ENCODE results near the gene CNKSR1. TPM values are rescaled to one million over a fixed set of nuclear protein-coding genes. Genes with fewer than 3 reads are reported as not detected.

CNKSR1 gene
- total RNA-seq, 1 experiment from 2014 or later, result 18.0 TPM

DNA sequence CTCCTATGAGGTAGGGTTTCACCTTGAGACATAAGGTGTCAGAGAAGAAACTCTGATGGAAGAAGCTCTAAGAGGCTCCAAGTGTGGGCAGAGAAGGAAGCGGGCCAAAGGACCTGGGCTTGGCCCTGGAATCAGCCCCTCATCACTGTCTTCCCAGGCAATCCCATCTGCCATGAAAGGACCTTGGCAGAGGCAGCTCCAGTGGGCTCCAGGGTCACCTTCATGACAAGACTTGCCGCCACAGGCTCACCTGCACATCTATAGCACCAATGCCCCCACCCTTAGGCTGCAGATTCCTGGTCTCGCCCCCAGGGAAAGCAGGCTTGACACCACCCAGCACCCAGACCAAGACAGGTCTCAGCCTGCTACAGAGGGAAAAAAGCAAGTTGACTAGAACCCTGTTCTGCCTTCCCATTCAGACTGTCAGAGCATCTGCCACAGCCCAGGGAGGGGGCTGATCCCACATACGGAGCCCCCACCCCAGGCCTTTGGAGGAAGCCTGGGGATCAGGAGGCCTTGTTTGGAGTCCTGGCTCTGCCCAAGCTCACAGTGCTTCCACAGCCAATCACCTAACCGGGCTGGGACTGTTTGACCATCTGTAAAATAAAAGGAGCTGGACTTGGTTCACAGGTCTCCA is 18.9 kb upstream of the CNKSR1 start:
- TF ChIP-seq ZNF232 (CRISPR knock-in tag; IDR thresholded peaks at IDR 0.05), result no peak
- no peak for TF ChIP-seq ELF4 (CRISPR knock-in tag; IDR thresholded peaks at IDR 0.05; ENCODE audit: low read depth)
- TF ChIP-seq PRRX2 (CRISPR knock-in tag; IDR thresholded peaks at IDR 0.05), result no peak
- no peak for TF ChIP-seq ZNF219 (CRISPR knock-in tag; IDR thresholded peaks at IDR 0.05; ENCODE audit: borderline replicate concordance)
- TF ChIP-seq, protein P1, sequence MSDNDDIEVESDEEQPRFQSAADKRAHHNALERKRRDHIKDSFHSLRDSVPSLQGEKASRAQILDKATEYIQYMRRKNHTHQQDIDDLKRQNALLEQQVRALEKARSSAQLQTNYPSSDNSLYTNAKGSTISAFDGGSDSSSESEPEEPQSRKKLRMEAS (CRISPR knock-in tag; IDR thresholded peaks at IDR 0.05), result no peak
- no peak for TF ChIP-seq ZNF396 (CRISPR knock-in tag; IDR thresholded peaks at IDR 0.05; ENCODE audit: borderline replicate concordance)
- no peak for TF ChIP-seq RORB (CRISPR knock-in tag; IDR thresholded peaks at IDR 0.05)
- TF ChIP-seq ESRRA (CRISPR knock-in tag; IDR thresholded peaks at IDR 0.05; ENCODE audit: borderline replicate concordance), result no peak
- no peak for TF ChIP-seq NR3C1 (CRISPR knock-in tag; conservative IDR thresholded peaks at IDR 0.05; ENCODE audit: low read depth)
- TF ChIP-seq, protein P2, sequence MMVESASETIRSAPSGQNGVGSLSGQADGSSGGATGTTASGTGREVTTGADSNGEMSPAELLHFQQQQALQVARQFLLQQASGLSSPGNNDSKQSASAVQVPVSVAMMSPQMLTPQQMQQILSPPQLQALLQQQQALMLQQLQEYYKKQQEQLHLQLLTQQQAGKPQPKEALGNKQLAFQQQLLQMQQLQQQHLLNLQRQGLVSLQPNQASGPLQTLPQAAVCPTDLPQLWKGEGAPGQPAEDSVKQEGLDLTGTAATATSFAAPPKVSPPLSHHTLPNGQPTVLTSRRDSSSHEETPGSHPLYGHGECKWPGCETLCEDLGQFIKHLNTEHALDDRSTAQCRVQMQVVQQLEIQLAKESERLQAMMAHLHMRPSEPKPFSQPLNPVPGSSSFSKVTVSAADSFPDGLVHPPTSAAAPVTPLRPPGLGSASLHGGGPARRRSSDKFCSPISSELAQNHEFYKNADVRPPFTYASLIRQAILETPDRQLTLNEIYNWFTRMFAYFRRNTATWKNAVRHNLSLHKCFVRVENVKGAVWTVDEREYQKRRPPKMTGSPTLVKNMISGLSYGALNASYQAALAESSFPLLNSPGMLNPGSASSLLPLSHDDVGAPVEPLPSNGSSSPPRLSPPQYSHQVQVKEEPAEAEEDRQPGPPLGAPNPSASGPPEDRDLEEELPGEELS (CRISPR knock-in tag; IDR thresholded peaks at IDR 0.05), result no peak
- TF ChIP-seq, protein P3, sequence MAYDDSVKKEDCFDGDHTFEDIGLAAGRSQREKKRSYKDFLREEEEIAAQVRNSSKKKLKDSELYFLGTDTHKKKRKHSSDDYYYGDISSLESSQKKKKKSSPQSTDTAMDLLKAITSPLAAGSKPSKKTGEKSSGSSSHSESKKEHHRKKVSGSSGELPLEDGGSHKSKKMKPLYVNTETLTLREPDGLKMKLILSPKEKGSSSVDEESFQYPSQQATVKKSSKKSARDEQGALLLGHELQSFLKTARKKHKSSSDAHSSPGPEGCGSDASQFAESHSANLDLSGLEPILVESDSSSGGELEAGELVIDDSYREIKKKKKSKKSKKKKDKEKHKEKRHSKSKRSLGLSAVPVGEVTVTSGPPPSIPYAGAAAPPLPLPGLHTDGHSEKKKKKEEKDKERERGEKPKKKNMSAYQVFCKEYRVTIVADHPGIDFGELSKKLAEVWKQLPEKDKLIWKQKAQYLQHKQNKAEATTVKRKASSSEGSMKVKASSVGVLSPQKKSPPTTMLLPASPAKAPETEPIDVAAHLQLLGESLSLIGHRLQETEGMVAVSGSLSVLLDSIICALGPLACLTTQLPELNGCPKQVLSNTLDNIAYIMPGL (CRISPR knock-in tag; IDR thresholded peaks at IDR 0.05), result no peak
- TF ChIP-seq, protein P4, sequence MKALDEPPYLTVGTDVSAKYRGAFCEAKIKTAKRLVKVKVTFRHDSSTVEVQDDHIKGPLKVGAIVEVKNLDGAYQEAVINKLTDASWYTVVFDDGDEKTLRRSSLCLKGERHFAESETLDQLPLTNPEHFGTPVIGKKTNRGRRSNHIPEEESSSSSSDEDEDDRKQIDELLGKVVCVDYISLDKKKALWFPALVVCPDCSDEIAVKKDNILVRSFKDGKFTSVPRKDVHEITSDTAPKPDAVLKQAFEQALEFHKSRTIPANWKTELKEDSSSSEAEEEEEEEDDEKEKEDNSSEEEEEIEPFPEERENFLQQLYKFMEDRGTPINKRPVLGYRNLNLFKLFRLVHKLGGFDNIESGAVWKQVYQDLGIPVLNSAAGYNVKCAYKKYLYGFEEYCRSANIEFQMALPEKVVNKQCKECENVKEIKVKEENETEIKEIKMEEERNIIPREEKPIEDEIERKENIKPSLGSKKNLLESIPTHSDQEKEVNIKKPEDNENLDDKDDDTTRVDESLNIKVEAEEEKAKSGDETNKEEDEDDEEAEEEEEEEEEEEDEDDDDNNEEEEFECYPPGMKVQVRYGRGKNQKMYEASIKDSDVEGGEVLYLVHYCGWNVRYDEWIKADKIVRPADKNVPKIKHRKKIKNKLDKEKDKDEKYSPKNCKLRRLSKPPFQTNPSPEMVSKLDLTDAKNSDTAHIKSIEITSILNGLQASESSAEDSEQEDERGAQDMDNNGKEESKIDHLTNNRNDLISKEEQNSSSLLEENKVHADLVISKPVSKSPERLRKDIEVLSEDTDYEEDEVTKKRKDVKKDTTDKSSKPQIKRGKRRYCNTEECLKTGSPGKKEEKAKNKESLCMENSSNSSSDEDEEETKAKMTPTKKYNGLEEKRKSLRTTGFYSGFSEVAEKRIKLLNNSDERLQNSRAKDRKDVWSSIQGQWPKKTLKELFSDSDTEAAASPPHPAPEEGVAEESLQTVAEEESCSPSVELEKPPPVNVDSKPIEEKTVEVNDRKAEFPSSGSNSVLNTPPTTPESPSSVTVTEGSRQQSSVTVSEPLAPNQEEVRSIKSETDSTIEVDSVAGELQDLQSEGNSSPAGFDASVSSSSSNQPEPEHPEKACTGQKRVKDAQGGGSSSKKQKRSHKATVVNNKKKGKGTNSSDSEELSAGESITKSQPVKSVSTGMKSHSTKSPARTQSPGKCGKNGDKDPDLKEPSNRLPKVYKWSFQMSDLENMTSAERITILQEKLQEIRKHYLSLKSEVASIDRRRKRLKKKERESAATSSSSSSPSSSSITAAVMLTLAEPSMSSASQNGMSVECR (CRISPR knock-in tag; IDR thresholded peaks at IDR 0.05; ENCODE audit: borderline replicate concordance), result no peak
- TF ChIP-seq, protein P5, sequence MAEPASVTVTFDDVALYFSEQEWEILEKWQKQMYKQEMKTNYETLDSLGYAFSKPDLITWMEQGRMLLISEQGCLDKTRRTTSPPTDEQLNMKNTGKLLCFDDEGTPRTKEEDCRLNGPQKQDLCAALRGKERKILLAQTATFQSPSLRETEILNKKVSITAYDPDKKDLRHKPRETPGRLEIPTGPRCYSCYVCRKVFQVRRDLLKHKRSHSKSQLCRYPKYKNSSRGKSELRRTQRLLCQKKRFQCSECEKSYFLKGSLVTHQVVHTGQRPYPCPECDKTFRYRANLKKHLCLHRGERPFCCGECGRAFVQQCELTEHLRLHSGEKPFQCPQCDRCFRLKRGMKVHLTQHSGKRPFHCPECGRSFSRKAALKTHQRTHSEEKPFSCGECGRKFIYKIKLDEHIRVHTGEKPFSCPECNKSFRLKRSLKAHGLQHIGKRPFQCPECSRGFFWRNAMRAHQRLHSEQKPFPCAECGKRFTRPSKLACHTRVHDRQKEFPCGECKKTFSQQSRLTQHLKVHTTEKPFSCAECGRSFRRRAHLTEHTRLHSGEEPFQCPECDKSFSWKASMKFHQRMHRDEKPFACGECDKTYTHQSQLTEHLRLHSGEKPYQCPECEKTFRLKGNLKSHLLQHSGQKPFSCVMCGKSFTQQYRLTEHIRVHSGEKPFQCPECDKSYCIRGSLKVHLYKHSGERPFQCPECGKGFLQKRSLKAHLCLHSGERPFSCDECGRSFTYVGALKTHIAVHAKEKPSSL (CRISPR knock-in tag; conservative IDR thresholded peaks at IDR 0.05), result no peak
- TF ChIP-seq SP1 (CRISPR knock-in tag; conservative IDR thresholded peaks at IDR 0.05), result no peak
- no peak for TF ChIP-seq FOXP1 (CRISPR knock-in tag; IDR thresholded peaks at IDR 0.05; ENCODE audit: borderline replicate concordance)
- Mint-ChIP-seq H3K9me3 (no peaks in the 10 kb centered on the region), H3K4me3 (no peak overlapping the region), H3K36me3 (no peaks in the 10 kb centered on the region), H3K4me1 (peaks cover 61% of the 10 kb centered on the region), H3K27ac (no peak overlapping the region), H3K27me3 (ENCODE audit: low read depth) (peaks cover 98% of the 10 kb centered on the region)
- CTCF ChIA-PET, result interaction anchor here (1.0 to 4.8 kb wide), 7 partner anchors 11 to 121 kb away, joined by 3 to 50 read pairs (median 5); partner anchors contain the start of genes CATSPER4, CEP85, SH3BGRL3 and ZNF593
- POLR2A ChIA-PET, result no interaction called here
- no peak for ATAC-seq
- DNase-seq (ENCODE audit: low spot score), result no peak
